HL-60 (cell line): Measurements from ENCODE around the gene FOXP1.

Experiments
- DNase-seq, 2 experiments: peaks; one replicate each; pipeline ENCODE4 v3.0.0-alpha.2; 2010 to 2020; ENCODE audit warnings: low read depth in 1 of 2, low spot score in 1 of 2
- H3K27ac ChIP-seq: fragments of 250-450 bp; sonication (Bioruptor Pico); replicated peaks from 2 replicates; pipeline ENCODE4 v1.5.1; 2020; ENCODE audit warnings: mild to moderate bottlenecking, moderate library complexity
- H3K27me3 ChIP-seq: fragments of 250-450 bp; sonication (Bioruptor Pico); 2 replicates; pipeline ENCODE4 v1.5.1; 2021; ENCODE audit warnings: mild to moderate bottlenecking, moderate library complexity; ENCODE audit not compliant: insufficient read depth, poor library complexity, severe bottlenecking
- H3K4me3 ChIP-seq: replicated peaks from 2 replicates; pipeline ENCODE4 v1.5.1; 2011; ENCODE audit warnings: mild to moderate bottlenecking, control low read depth, low read length; ENCODE audit not compliant: insufficient read depth
- GABPA ChIP-seq: IDR thresholded peaks from 2 replicates; pipeline ENCODE4 v1.6.1; 2012; ENCODE audit warnings: low read depth
- POLR2AphosphoS5 ChIP-seq: IDR thresholded peaks from 2 replicates; pipeline ENCODE4 v1.6.1; 2012; ENCODE audit warnings: low read depth
- SPI1 ChIP-seq: IDR thresholded peaks from 2 replicates; pipeline ENCODE4 v1.6.1; 2012; ENCODE audit warnings: low read depth, mild to moderate bottlenecking, borderline replicate concordance
- TF ChIP-seq, protein P1 (sequence below): IDR thresholded peaks from 2 replicates; pipeline ENCODE4 v1.6.1; 2012; ENCODE audit warnings: low read depth; ENCODE audit not compliant: insufficient replicate concordance
- TF ChIP-seq, protein P2 (sequence below): IDR thresholded peaks from one replicate; pipeline ENCODE4 v1.5.1; 2011; ENCODE audit warnings: low read length, control low read depth, inconsistent platforms; ENCODE audit not compliant: insufficient read depth

The FOXP1 gene

DNA sequence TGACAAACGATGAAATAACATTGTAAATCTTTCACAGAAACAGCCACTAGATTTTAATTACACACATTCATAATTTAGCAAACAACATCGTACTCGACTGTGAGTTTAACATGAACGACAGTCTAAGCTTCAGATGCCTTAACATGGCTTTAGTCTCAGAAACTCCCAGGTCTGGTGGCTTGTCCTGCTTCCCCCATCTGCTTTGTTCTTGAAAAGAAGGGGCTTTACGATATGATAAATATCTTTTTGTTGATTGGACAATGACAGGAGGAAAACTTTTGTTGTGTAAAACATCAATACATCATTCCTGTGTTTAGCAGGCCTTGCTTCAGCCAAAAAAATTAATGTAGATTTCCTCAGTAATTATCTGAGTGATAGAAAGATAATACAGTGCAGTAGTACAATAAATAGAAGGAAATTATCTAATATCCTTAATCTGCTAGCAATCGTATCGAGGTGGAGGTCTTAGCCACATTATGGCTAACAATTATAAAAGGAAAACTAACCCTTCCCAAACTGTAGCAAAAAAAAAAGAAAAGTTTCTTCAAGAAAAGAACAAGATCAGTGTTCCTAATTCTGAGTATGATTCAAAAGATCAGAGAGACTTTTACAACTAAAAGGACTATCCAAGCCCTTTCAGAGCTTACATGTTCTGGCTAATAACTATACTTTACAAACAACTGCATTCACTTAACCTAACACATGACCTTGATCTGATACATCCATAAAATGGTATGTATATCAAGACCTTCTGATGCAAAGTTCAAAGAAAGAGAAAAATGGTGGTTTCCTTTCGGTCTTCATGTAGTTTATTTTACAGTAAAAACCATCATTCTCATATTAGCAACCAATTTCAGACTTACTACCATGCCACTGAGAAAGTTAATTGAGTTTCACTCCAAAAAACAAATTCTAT, 535.7 kb downstream of the FOXP1 start:
- DNase-seq, result no peak
- no peaks in the 10 kb centered on the region for H3K27me3 ChIP-seq
- no peak overlapping the region for H3K4me3 ChIP-seq
- H3K27ac ChIP-seq, result no peak overlapping the region
- TF ChIP-seq, protein P1, sequence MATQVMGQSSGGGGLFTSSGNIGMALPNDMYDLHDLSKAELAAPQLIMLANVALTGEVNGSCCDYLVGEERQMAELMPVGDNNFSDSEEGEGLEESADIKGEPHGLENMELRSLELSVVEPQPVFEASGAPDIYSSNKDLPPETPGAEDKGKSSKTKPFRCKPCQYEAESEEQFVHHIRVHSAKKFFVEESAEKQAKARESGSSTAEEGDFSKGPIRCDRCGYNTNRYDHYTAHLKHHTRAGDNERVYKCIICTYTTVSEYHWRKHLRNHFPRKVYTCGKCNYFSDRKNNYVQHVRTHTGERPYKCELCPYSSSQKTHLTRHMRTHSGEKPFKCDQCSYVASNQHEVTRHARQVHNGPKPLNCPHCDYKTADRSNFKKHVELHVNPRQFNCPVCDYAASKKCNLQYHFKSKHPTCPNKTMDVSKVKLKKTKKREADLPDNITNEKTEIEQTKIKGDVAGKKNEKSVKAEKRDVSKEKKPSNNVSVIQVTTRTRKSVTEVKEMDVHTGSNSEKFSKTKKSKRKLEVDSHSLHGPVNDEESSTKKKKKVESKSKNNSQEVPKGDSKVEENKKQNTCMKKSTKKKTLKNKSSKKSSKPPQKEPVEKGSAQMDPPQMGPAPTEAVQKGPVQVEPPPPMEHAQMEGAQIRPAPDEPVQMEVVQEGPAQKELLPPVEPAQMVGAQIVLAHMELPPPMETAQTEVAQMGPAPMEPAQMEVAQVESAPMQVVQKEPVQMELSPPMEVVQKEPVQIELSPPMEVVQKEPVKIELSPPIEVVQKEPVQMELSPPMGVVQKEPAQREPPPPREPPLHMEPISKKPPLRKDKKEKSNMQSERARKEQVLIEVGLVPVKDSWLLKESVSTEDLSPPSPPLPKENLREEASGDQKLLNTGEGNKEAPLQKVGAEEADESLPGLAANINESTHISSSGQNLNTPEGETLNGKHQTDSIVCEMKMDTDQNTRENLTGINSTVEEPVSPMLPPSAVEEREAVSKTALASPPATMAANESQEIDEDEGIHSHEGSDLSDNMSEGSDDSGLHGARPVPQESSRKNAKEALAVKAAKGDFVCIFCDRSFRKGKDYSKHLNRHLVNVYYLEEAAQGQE, result no peak
- TF ChIP-seq GABPA (no peak), POLR2AphosphoS5 (no peak), SPI1 (no peak)
- TF ChIP-seq, protein P2, sequence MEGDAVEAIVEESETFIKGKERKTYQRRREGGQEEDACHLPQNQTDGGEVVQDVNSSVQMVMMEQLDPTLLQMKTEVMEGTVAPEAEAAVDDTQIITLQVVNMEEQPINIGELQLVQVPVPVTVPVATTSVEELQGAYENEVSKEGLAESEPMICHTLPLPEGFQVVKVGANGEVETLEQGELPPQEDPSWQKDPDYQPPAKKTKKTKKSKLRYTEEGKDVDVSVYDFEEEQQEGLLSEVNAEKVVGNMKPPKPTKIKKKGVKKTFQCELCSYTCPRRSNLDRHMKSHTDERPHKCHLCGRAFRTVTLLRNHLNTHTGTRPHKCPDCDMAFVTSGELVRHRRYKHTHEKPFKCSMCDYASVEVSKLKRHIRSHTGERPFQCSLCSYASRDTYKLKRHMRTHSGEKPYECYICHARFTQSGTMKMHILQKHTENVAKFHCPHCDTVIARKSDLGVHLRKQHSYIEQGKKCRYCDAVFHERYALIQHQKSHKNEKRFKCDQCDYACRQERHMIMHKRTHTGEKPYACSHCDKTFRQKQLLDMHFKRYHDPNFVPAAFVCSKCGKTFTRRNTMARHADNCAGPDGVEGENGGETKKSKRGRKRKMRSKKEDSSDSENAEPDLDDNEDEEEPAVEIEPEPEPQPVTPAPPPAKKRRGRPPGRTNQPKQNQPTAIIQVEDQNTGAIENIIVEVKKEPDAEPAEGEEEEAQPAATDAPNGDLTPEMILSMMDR, result no peak

DNA sequence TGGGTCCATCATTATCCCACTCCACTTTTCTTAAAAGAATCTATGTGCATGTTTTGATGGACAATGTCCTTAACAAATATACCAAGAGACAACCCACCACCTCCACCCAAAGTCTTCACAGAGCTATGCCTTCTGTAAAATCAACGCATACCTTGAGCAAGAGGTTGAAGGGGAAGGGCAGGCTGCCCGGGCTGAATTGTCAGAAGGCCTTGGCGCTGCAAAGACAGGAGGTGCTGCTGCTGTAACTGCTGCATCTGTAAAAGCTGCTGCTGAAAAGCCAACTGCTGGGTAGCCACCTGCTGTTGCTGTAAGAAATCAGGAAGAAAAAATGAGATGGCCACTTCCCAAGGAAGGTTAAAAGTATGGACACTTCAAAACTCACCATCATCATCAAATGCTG, 536.7 kb downstream of the FOXP1 start:
- no peak for TF ChIP-seq GABPA
- TF ChIP-seq, protein P2, result no peak
- no peak for TF ChIP-seq POLR2AphosphoS5
- TF ChIP-seq, protein P1, result no peak
- no peak for TF ChIP-seq SPI1

GRCh38 chr3:71045917-71046282, 537.6 kb downstream of the FOXP1 start:
- no peak overlapping the region for H3K27ac ChIP-seq
- H3K27me3 ChIP-seq, result no peaks in the 10 kb centered on the region
- TF ChIP-seq, protein P1, result no peak
- TF ChIP-seq POLR2AphosphoS5, result no peak
- TF ChIP-seq SPI1, result no peak
- TF ChIP-seq, protein P2, result no peak
- no peak for TF ChIP-seq GABPA
- no peak for DNase-seq
- no peak overlapping the region for H3K4me3 ChIP-seq

More for the DNA sequence above, 536.7 kb downstream of the FOXP1 start:
- Histone ChIP-seq H3K4me3 (no peak overlapping the region), H3K27ac (no peak overlapping the region), H3K27me3 (no peaks in the 10 kb centered on the region)
- no peak for DNase-seq
